D721Med (cell line): ENCODE data around the gene HEATR5B.
"Not testable (repeated sequence)": the region's sequence is repeated elsewhere in the genome, so short reads cannot be mapped to it uniquely, and the experiment has no call there.

Source experiments
- DNase-seq: peaks from one replicate; pipeline ENCODE4 v3.0.0; 2011; ENCODE audit warnings: low spot score; ENCODE audit not compliant: insufficient read length
- FAIRE-seq: peaks from 2 replicates; lab custom pipeline; 2011; peaks lifted over from hg19 to GRCh38; lab: Jason Lieb, UNC
- TF ChIP-seq, protein P1 (sequence below): IDR thresholded peaks from 2 replicates; pipeline ENCODE4 v1.5.1; 2012; ENCODE audit warnings: mild to moderate bottlenecking, control low read depth; ENCODE audit not compliant: insufficient read depth; ENCODE audit errors: missing control alignments

HEATR5B gene

GRCh38 chr2:37020212-37020886 lies 63.8 kb downstream of the HEATR5B start:
- FAIRE-seq: no peak
- TF ChIP-seq, protein P1, sequence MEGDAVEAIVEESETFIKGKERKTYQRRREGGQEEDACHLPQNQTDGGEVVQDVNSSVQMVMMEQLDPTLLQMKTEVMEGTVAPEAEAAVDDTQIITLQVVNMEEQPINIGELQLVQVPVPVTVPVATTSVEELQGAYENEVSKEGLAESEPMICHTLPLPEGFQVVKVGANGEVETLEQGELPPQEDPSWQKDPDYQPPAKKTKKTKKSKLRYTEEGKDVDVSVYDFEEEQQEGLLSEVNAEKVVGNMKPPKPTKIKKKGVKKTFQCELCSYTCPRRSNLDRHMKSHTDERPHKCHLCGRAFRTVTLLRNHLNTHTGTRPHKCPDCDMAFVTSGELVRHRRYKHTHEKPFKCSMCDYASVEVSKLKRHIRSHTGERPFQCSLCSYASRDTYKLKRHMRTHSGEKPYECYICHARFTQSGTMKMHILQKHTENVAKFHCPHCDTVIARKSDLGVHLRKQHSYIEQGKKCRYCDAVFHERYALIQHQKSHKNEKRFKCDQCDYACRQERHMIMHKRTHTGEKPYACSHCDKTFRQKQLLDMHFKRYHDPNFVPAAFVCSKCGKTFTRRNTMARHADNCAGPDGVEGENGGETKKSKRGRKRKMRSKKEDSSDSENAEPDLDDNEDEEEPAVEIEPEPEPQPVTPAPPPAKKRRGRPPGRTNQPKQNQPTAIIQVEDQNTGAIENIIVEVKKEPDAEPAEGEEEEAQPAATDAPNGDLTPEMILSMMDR: no peak
- no peak for DNase-seq

DNA sequence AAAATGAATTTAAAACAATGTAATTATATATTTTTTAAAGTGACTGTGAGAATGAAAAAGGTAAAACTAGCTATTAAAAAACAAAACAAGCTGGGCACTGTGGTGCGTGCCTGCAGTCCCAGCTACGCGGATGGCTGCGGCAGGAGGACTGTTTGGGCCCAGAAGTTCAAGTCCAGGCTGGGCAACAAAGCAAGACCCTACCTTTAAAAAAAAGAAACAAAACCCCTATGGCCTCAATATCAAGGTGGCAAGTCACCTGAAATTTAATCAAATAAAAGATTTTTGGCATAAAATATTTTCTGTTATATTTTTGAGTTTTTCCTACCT lies 70.9 kb downstream of the HEATR5B start:
- DNase-seq (no peak), FAIRE-seq (no peak)
- TF ChIP-seq, protein P1: no peak

DNA sequence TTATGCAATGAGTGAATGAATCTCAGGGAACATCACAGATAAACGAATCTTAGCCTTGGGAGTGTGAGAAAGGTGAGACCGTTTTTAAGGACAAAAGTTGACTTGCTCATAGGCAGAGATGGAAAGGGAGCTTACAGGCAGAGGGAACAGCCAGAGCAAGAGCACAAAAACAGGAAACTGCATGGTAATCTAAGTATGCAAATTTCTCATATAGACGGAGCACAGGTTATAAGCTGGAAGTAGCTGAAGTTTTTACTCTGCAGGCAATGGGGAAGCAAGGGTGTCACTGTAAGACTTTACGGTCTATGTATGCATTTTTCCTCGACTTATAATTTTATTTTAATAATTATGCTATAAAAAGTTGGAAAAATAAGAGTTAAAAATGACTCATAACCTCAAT lies 73.0 kb downstream of the HEATR5B start:
- DNase-seq: no peak
- TF ChIP-seq, protein P1: no peak

GRCh38 chr2:37005118-37005868 lies 78.9 kb downstream of the HEATR5B start:
- DNase-seq (no peak), FAIRE-seq (no peak)
- TF ChIP-seq, protein P1: peak; percentile 22

More for the DNA sequence above, 73.0 kb downstream of the HEATR5B start:
- no peak for FAIRE-seq

DNA sequence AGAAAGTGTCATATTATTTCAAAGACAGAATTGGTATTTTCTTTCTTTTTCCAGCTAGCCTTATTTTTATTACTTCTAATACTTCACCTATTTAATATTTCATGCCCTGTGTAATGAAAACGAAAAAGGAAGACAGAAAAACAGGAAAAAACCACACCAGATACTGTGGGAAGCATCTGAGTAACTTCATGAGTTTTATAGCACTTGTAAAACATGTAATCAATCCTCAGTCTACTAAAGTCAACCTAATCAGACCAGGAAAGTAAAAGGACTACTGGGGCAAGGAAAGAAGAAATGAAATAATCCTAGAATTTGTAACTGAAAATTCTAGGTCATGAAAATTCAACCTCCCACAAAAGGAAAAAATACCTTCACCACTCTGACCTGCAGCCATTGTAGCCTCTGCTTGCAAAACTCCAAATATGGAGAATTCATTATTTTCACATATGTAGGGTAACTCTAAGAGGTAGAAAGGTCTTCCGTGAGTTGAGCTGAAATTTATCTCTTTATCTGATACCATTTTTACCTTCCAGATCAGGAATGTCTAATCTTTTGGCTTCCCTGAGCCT lies 83.1 kb downstream of the HEATR5B start:
- no peak for FAIRE-seq

DNA sequence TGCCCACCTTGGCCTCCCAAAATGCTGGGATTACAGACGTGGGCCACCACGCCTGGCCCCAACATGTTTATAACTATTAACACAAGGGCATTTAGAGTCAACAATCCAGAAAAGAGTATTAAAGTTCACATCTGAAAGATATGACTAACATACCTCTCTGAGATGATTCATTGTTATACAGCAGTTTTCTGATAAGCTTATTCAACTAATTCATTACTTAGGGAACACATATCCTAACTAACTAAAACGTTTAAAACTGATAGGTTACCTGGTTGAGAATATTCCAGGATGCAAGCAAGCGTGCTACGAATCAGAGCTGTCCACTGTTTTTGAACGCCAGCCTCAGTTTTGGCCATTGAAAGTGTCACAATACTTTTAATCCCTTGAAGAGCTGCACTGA lies 83.9 kb downstream of the HEATR5B start:
- no peak for FAIRE-seq
- no peak for DNase-seq
- TF ChIP-seq, protein P1: no peak

More for the DNA sequence above, 83.1 kb downstream of the HEATR5B start:
- TF ChIP-seq, protein P1: no peak
- no peak for DNase-seq

- not testable (repeated sequence) for DNase-seq, FAIRE-seq
These were observed 84.8 kb downstream of the HEATR5B start for GRCh38 chr2:36999416-36999815.
